GM20431 (cell line): Measurements from ENCODE around the gene ARHGAP28.

Source experiments
- in situ Hi-C: fragments of 300-500 bp; cut with MseI, MboI; formaldehyde crosslinking; loops from one replicate; pipeline ENCODE4 v1.15.0; 2020; ENCODE audit warnings: low sequenced_read_pairs; ENCODE audit not compliant: unreplicated experiment

Gene ARHGAP28

GRCh38 chr18:6730416-6731221 lies 1.1 kb downstream of the ARHGAP28 start:
- in situ Hi-C loops = no loop called here

DNA sequence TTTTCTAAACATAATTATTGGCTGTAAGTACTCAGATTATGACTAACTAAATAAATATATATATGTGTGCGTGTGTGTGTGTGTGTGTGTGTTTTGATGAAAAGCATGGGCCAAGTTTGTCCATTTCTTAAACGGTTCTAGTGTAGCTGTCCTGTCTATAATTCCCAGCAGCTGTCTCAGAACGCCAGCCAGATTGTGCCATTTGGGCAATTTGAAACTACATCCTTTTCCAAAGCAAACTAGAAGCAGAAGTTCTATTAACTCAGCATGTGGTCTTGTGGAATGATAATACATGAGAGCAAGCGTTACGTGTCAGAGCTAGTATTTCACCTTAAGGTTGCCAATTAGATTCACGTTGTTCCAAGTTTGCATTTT lies 1.7 kb downstream of the ARHGAP28 start:
- in situ Hi-C loops = no loop called here

- in situ Hi-C loops = no loop called here
Measured at GRCh38 chr18:6732952-6733351, 3.4 kb downstream of the ARHGAP28 start.

- in situ Hi-C loops = no loop called here
Measured at GRCh38 chr18:6733758-6734157, 4.2 kb downstream of the ARHGAP28 start.

GRCh38 chr18:6734726-6735430 lies 5.4 kb downstream of the ARHGAP28 start:
- in situ Hi-C loops = no loop called here

GRCh38 chr18:6737833-6738232 lies 8.3 kb downstream of the ARHGAP28 start:
- in situ Hi-C loops = no loop called here

GRCh38 chr18:6738622-6739021 lies 9.1 kb downstream of the ARHGAP28 start:
- in situ Hi-C loops = no loop called here

DNA sequence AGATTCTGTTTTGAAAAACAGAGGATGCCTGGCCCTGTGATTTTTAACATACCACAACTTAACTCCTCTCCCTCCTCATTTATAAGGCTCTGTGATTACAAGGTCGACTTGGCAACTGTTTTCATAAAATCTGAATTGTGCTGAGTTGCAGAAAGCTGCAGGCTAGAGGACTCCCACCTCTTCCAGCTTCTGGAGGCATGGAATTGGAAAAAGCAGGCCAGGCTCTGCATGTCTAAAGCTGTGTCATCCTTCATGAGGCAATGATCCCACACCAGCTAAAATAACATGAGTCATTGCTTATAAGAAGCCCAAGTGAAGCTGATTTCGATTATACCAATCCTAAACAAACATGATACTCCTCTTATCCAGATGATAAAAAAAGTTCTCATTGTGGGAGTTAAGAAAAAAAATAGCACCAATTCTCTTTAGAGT lies 11.7 kb downstream of the ARHGAP28 start:
- in situ Hi-C loops = no loop called here

DNA sequence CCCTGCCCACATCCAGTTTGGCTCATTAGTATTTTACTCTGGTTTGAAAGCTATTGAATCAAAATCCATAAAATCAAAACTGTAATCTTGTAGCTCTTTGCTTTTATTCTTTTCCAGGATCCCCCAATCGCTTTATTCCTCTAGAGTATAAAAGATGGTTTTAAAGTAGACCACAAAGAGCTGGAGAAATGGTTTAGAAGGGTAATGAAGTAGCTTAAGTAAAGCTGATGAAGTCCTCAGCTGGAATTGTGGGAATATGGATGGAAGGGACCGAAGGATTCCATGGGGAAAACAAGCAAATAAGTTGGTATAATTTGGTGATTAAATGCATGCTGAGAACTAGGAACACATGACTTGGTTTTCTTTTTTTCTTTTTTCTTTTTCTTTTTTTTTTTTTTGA lies 12.3 kb downstream of the ARHGAP28 start:
- in situ Hi-C loops = no loop called here

DNA sequence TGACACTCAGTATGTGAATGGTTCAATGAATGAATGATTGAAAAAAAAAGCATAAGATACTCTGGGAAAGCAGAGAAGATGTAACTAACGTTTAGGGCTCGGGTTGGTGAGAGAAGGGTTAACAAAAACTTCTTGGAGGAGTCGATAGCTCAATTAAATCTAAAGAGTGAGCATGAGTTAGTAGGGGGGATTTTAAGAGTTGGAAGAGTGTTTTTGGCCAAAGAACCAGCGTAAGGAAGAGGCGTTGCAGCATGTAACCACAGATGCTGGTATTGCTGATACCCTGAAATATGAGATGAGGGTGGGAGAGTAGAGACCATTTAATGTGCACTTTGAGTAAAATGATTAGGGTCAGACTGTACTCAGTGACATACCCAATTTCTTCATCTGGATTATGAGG lies 14.5 kb downstream of the ARHGAP28 start:
- in situ Hi-C loops = no loop called here

DNA sequence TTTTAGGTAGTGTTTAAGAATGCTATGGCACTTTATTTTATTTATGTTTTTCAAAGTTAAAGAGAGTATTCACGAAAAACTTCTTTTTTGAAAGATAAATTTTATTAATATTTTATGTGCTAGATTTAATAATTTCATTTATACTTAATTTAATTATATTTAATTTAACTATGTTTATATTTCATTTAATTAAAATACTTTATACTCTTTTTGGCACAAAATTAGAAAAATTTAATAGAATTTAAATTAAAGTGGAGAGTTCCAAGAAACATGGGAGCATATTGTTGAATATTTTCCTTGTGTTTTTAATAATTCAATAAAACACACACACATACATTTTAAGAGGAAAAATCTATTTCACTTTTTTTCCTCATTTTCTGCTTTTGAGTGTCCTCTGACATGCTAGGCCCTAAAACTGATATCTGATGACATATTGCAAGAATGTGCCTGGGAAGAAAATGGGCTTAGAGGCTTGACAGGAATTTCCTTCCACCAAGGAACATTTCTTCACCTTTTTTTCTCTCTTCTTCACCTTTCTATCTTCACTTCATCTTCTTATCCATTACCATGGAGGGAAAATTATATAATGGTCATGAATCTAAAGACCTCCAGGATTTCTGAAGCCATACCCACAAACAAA lies 15.4 kb downstream of the ARHGAP28 start:
- in situ Hi-C loops = no loop called here

- in situ Hi-C loops = no loop called here
Measured at GRCh38 chr18:6745504-6746031, 16.1 kb downstream of the ARHGAP28 start.

GRCh38 chr18:6746386-6746960 lies 17.0 kb downstream of the ARHGAP28 start:
- in situ Hi-C loops = no loop called here

- in situ Hi-C loops = no loop called here
Measured at GRCh38 chr18:6747646-6748045, 18.1 kb downstream of the ARHGAP28 start.

- in situ Hi-C loops = no loop called here
Measured at GRCh38 chr18:6748241-6748640, 18.7 kb downstream of the ARHGAP28 start.

DNA sequence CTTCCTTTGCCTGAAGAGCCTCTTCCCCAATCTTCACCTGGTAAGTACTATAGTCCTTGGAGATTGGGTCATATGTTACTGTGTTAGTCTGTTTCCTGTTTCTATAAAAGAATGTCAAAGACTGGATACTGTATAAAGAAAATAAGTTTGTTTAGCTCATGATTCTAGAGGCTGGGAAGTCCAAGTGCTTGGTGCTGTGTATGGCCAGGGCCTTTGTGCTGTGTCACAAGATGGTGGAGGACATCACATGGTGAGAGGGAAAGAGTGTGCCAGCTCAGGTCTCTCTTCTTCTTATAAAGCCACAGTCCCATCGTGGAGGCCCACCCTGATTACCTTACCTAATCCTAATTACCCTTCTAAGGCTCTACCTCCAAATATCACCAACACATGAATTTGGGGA lies 20.9 kb downstream of the ARHGAP28 start:
- in situ Hi-C loops = no loop called here

- in situ Hi-C loops = no loop called here
Measured at GRCh38 chr18:6751222-6751621, 21.7 kb downstream of the ARHGAP28 start.

DNA sequence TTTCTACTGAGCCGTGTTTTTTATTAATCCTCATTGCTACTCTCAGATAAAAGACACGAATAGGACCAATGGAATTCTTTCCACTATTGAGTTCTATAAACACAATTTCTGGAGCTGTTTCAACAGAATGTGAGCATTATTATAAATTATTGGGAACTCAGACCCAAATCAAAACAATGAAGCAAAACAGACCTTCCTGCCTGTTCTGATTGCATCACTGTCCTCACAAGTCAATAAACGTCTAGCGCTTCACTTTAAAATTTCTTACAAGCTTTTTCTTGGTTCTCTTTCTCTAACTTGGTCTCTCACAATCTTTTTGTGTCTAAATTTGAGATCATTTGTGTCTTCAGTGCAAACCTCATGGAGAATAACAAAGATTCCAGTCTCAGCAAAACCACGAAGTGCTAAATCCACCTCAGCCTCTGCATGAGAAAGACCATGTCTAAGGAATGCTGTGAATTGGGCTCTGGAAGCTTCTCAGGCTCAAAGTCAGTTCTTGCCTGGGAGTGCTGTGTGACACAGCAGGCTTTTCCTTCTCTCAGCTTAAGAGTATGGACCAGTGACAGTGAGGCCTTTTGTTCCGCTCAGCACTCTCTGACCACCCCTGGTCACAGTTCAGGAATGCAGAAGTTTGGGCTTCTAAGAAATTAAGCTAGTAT lies 22.8 kb downstream of the ARHGAP28 start:
- in situ Hi-C loops = no loop called here

- in situ Hi-C loops = no loop called here
Measured at GRCh38 chr18:6755107-6755506, 25.6 kb downstream of the ARHGAP28 start.

DNA sequence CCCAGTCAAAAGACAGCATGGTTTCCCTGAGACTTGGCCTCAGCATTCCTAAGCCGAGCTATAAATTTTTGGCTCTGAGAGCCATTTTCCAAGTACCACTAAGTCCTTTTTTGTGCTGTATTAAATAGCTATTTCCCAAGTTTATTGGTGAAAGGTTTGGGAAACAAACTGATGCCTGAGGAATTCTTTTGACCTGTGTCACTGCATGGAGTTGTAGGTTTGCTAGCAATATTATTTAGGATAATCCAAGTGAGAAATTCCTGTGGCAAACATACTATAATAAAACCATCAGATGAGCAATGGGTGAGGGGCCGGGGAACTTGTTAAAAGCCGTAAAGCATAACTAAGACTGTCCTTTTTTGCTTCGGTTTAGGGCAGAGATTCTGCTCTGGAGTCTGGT lies 28.4 kb downstream of the ARHGAP28 start:
- in situ Hi-C loops = no loop called here
